Measurements from ENCODE around the gene ADCY9. TPM values are rescaled to one million over a fixed set of nuclear protein-coding genes. Genes with fewer than 3 reads are reported as not detected.

Gene ADCY9
- total and polyA plus RNA-seq, 2 experiments from 2014 or later = 1.9 to 21.9 TPM

DNA sequence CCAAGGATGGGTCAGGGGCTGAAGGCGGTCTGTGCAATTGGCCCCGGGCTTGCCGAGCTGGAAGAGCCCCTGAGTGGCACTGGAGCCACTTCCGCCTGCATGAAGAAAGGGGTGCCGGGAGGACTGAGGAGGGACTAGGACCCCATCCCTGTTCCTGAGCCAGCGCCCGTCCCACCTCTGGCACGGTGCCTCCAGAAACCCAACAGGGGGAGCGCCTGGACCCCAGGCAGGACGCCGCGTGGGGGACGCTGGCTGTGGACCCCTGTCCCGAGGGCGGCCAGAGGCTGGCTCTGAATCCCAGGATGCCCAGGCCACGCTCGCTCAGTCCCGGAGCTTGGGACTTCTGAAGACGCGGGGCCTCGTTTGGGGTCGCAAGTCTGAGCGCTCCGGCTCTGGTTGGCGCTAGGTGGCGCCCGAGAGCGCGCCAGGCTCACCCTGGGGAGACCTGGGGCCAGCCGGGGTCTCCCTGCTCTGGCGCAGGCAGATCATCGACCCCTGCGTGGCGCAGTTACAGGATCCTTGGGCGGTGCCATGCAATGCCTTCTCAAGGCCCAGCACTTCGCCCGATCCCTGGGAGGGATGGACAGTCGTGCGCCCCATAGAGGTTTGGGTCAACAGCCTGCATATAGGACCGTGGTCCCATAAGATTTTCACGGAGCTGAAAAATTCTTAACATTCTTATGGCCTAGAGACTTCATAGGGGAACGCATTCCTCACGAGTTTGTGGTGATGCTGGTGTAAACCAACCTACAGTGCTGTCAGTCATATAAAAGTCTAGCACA, 177.2 kb downstream of the ADCY9 start:
- Histone ChIP-seq H3K4me3 (peak overlapping the region; percentile 73), H3K27me3 (replicated peaks; ENCODE audit: insufficient read depth) (no peaks in the 10 kb centered on the region), H3K27ac (no peak overlapping the region), H2AFZ (peak overlapping the region; percentile 95), H3K36me3 (ENCODE audit: low read depth) (no peaks in the 10 kb centered on the region), H3F3A (ENCODE audit: insufficient read depth) (no peaks in the 10 kb centered on the region), H3K9me2 (ENCODE audit: insufficient read depth) (no peaks in the 10 kb centered on the region), H3K9me3 (ENCODE audit: low read depth) (no peaks in the 10 kb centered on the region), H3K79me2 (ENCODE audit: insufficient read depth) (no peaks in the 10 kb centered on the region), H3K4me2 (ENCODE audit: unreplicated experiment) (peak overlapping the region; percentile 96), H3K4me1 (ENCODE audit: insufficient read depth) (peaks cover 6% of the 10 kb centered on the region), H4K20me1 (ENCODE audit: insufficient read depth) (no peaks in the 10 kb centered on the region), H3K9ac (peak overlapping the region; percentile 62)
- DNase-seq = peak; percentile 67
- WGBS, 2 experiments (ENCODE audit: low coverage in 1 of 2, low lambda C conversion rate in 2 of 2, missing lambda C conversion rate in 2 of 2) = 4% methylated on average over 42 to 43 of the region's 43 CpGs
- TF ChIP-seq EZH2phosphoT487 (IDR thresholded peaks at IDR 0.05; ENCODE audit: insufficient read depth, low read depth) (no peak), EZH2 (IDR thresholded peaks at IDR 0.05; ENCODE audit: insufficient read depth, poor library complexity, severe bottlenecking) (no peak)
- in situ Hi-C loops (cut with MboI) = no loop called here

DNA sequence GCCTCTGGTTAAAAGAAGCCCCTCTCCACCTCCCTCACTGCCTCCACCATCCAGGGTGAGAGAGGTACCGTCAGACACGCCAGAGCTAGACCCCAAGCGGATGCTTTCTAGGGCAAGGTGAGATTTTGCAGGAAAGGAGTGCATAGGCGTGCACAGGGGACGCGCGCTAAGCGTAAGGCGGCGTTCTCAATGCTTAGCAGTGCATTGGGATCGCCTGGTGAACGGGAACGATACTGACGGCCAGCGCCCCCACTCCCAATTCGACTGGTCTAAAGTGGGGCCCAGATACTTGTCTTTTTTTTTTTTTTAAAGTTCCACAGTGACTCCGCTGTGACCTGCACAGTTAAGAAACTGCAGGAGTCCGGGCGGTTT, 177.8 kb downstream of the ADCY9 start:
- H3K36me3 ChIP-seq (ENCODE audit: low read depth) = no peaks in the 10 kb centered on the region
- H4K20me1 ChIP-seq (ENCODE audit: insufficient read depth) = no peaks in the 10 kb centered on the region
- no peaks in the 10 kb centered on the region for H3F3A ChIP-seq (ENCODE audit: insufficient read depth)
- H3K4me3 ChIP-seq = peak overlapping the region; percentile 73
- DNase-seq = peak; percentile 17
- peak overlapping the region; percentile 96 for H3K4me2 ChIP-seq (ENCODE audit: unreplicated experiment)
- H3K27me3 ChIP-seq (replicated peaks; ENCODE audit: insufficient read depth) = no peaks in the 10 kb centered on the region
- in situ Hi-C loops (cut with MboI) = no loop called here
- peak overlapping the region; percentile 62 for H3K9ac ChIP-seq
- peaks cover 6% of the 10 kb centered on the region for H3K4me1 ChIP-seq (ENCODE audit: insufficient read depth)
- H3K9me3 ChIP-seq (ENCODE audit: low read depth) = no peaks in the 10 kb centered on the region
- H3K79me2 ChIP-seq (ENCODE audit: insufficient read depth) = no peaks in the 10 kb centered on the region
- TF ChIP-seq EZH2 (IDR thresholded peaks at IDR 0.05; ENCODE audit: insufficient read depth, poor library complexity, severe bottlenecking) (no peak), EZH2phosphoT487 (IDR thresholded peaks at IDR 0.05; ENCODE audit: insufficient read depth, low read depth) (no peak)
- no peaks in the 10 kb centered on the region for H3K9me2 ChIP-seq (ENCODE audit: insufficient read depth)
- 24 to 29% methylated on average over 19 of the region's 19 CpGs for WGBS, 2 experiments (ENCODE audit: low coverage in 1 of 2, low lambda C conversion rate in 2 of 2, missing lambda C conversion rate in 2 of 2)
- H3K27ac ChIP-seq = no peak overlapping the region
- H2AFZ ChIP-seq = peak overlapping the region; percentile 95

DNA sequence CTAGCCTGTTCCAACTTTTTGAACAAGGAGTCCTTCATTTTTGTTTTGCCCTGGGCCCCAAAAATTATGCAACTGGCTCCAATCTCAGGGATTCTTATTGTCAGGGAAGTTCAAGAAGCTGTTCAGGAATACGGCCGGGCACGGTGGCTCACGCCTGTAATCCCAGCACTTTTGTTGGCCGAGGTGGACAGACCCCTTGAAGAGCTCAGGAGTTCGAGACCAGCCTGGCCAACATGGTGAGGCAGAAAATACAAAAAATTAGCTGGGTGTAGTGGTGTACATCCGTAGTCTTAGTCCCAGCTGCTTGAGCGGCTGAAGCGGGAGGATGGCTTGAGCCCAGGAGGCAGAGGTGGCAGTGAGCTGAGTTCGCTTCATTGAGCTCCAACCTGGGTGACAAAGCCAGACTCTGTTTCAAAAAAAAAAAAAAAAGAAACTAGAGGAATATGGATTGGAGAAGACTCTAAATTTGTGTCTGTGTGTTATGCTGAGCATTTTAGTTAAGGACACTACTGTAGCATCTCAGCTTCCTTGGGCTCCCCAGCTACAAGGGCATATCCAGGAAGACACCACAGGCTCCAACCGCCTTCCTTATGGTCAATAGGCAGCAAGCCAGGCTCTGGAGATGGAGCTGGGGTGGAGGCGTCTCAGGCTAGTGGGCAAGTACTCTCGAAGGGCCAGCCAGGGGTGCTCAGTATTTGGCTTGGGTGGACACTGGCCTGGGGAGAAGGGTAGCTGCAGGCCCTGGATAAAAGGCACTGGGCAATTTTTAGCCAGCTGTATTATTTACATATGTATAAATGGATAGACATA, 179.0 kb downstream of the ADCY9 start:
- H3K9me3 ChIP-seq (ENCODE audit: low read depth) = no peaks in the 10 kb centered on the region
- H2AFZ ChIP-seq = no peak overlapping the region
- no peak for DNase-seq
- in situ Hi-C loops (cut with MboI) = no loop called here
- no peak overlapping the region for H3K4me2 ChIP-seq (ENCODE audit: unreplicated experiment)
- WGBS, 2 experiments (ENCODE audit: low coverage in 1 of 2, low lambda C conversion rate in 2 of 2, missing lambda C conversion rate in 2 of 2) = 88 to 90% methylated on average over 13 of the region's 13 CpGs
- no peaks in the 10 kb centered on the region for H4K20me1 ChIP-seq (ENCODE audit: insufficient read depth)
- H3K36me3 ChIP-seq (ENCODE audit: low read depth) = no peaks in the 10 kb centered on the region
- H3K79me2 ChIP-seq (ENCODE audit: insufficient read depth) = no peaks in the 10 kb centered on the region
- H3F3A ChIP-seq (ENCODE audit: insufficient read depth) = no peaks in the 10 kb centered on the region
- H3K9ac ChIP-seq = no peak overlapping the region
- H3K27me3 ChIP-seq (replicated peaks; ENCODE audit: insufficient read depth) = no peaks in the 10 kb centered on the region
- no peak overlapping the region for H3K27ac ChIP-seq
- H3K9me2 ChIP-seq (ENCODE audit: insufficient read depth) = no peaks in the 10 kb centered on the region
- TF ChIP-seq EZH2 (IDR thresholded peaks at IDR 0.05; ENCODE audit: insufficient read depth, poor library complexity, severe bottlenecking) = no peak
- peaks cover 6% of the 10 kb centered on the region for H3K4me1 ChIP-seq (ENCODE audit: insufficient read depth)
- no peak overlapping the region for H3K4me3 ChIP-seq

DNA sequence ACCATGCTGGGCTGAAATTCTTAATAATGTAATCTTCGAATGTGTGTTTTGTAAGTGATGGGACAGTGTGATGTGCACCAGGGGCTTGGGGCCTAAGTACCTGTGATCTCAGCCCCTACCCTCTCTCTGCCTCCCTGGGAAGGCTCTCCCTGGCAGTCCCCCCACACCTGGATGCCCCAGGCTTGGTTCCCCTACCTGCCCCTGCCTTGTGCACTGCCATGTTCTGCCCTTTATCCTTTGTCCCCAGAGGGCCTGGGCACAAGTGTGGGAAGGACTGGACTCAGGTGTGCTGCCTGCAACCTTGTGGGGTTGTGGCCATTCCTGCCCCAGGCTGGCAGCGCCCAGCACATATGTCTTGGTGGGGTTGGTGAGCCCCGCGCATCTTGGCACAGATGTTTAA, 180.3 kb downstream of the ADCY9 start:
- Histone ChIP-seq H3K4me2 (ENCODE audit: unreplicated experiment) (no peak overlapping the region), H3K36me3 (ENCODE audit: low read depth) (no peaks in the 10 kb centered on the region), H3F3A (ENCODE audit: insufficient read depth) (no peaks in the 10 kb centered on the region), H3K9me3 (ENCODE audit: low read depth) (no peaks in the 10 kb centered on the region), H4K20me1 (ENCODE audit: insufficient read depth) (no peaks in the 10 kb centered on the region), H3K4me3 (no peak overlapping the region), H3K27ac (no peak overlapping the region), H3K27me3 (replicated peaks; ENCODE audit: insufficient read depth) (no peaks in the 10 kb centered on the region), H3K79me2 (ENCODE audit: insufficient read depth) (no peaks in the 10 kb centered on the region), H3K9ac (no peak overlapping the region), H3K4me1 (ENCODE audit: insufficient read depth) (peaks cover 6% of the 10 kb centered on the region), H2AFZ (no peak overlapping the region), H3K9me2 (ENCODE audit: insufficient read depth) (no peaks in the 10 kb centered on the region)
- in situ Hi-C loops (cut with MboI) = no loop called here
- 94 to 97% methylated on average over 4 of the region's 4 CpGs for WGBS, 2 experiments (ENCODE audit: low coverage in 1 of 2, low lambda C conversion rate in 2 of 2, missing lambda C conversion rate in 2 of 2)
- TF ChIP-seq EZH2phosphoT487 (IDR thresholded peaks at IDR 0.05; ENCODE audit: insufficient read depth, low read depth) = no peak
- TF ChIP-seq EZH2 (IDR thresholded peaks at IDR 0.05; ENCODE audit: insufficient read depth, poor library complexity, severe bottlenecking) = no peak
- no peak for DNase-seq
